Endometrium (tissue), 2 donors: ENCODE measurements around the gene FBXO31.
"Not testable (repeated sequence)": the region's sequence is repeated elsewhere in the genome, so short reads cannot be mapped to it uniquely, and the experiment has no call there.

Experiments
- FAIRE-seq: peaks from 2 replicates; lab custom pipeline; 2012; peaks lifted over from hg19 to GRCh38; lab: Jason Lieb, UNC
- donor health status: control.
- donor health status: control.

The FBXO31 gene

GRCh38 chr16:87362828-87363559 lies 20.6 kb downstream of the FBXO31 start:
- FAIRE-seq = not testable (repeated sequence)

- FAIRE-seq = no peak
These were observed 21.5 kb downstream of the FBXO31 start for GRCh38 chr16:87361916-87362619.

DNA sequence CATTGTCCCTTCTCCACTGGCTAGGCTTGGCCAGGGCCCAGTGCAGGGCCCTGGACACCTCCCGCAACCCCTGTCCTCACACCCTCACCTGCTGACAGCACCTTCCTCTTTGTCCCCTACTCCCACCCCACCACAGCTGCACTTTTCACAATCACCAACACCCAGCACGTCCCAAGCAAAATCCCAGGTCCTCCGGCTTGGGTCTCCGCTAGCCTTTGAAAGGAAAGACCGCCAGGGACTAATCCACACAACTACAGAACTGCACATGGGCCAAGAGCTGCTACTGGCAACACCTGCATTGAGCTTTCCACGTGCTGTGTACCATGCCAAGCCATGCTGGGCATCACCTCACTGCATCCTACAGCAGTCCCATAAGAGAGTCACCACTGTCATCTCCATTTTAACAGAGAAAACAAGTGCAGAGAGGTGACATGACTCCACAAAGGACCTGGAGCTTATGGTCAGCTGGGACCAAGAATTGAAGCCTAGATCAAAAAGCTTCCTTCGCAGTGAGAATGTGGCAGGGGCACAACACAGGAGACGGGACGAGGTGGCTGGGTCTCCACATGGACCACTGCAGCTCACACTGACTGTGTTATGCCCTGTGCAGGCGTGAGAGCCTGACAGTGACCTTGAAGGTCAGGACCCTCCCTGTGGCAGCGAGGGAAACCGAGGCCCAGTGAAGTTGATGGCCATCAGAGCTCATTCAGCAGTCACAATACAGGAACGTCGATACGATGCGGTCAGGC lies 22.5 kb downstream of the FBXO31 start:
- no peak for FAIRE-seq

- FAIRE-seq = no peak
These were observed 24.5 kb downstream of the FBXO31 start for GRCh38 chr16:87359121-87359520.

- no peak for FAIRE-seq
These were observed 24.9 kb downstream of the FBXO31 start for GRCh38 chr16:87358696-87359095.

- no peak for FAIRE-seq
These were observed 25.3 kb downstream of the FBXO31 start for GRCh38 chr16:87358250-87358649.

DNA sequence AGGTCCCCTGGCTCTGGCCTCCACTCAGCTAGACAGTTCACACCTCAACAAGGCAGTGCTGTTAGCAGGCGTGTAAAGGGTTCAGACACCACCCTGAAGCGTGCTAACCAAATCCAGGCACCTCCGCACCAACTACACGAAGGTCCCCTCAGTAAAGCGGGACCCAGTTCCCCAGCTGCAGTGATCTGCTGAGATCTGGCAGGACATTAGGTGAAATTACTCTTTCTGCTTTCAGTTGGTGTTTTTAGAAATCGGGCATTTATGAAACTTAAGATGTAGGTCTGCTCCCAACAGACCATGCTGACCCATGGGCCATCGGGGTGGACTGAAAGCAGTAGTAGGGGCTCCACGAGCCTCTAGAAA lies 27.1 kb downstream of the FBXO31 start:
- no peak for FAIRE-seq

GRCh38 chr16:87353613-87354012 lies 30.0 kb downstream of the FBXO31 start:
- FAIRE-seq = no peak

DNA sequence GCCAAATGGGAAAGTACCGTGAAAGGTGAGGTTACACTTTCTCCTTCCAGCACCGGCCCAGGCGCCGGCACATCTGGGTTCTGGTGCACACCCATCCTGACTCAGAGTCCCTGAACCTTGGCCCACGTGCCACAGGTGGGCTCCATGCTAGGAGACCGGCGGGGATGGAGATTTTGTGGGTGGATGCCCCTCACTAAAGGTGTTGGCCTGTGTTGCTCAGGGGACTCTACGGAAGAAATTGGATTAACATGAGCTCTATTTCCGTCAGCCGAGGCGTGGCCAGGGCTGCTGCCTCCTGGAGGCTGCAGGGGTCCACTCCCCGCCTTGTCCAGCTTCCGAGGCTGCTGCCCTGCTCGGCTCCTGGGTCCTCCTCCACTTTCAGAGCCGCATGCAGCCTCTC lies 30.8 kb downstream of the FBXO31 start:
- FAIRE-seq = no peak

DNA sequence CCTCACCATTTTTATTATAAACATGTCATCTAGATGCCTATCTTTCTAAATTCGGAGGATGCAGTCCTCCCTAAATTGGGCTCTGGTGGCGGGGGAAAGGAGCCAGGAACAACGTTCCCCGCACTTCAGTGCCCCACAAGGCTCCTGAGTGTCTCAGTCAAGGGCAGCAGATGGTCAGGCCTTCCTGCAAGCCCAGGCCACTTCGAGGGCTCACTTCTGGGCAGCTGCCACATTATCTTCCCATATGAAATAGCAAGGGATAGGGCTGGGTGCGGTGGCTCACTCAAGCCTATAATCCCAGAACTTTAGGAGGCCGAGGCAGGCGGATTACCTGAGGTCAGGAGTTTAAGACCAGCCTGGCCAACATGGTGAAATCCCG lies 32.3 kb downstream of the FBXO31 start:
- no peak for FAIRE-seq

DNA sequence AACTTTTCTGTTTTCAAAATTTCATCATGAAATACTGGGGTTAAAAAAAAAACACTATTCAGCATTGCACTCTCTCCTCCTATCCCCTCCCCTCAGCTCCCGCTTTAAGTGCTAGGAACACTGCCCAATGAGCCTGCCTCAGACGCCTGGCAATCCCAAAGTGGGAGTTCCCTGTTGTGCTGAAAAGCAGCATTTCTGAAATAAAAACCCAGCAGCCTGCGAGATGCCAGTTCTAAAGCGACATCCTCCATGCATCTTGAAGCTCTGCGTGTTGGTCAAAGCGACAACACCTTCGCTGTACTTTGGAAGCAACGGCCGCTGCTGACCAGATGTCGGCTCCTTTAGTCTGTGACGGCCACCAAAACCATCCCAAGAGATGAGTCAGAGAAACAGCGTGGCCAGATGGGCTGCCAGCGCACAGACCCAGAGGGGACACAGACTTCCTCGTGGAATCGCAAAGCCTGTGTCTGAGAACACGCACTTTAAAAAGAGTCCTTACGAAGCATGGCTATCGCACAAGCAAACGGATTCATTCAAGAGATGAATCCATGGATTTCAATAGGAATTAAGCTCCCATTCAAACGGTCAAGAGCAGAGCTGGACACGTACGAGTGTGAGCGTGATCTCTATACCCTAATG lies 32.8 kb downstream of the FBXO31 start:
- no peak for FAIRE-seq

GRCh38 chr16:87350031-87350430 lies 33.5 kb downstream of the FBXO31 start:
- FAIRE-seq = no peak

GRCh38 chr16:87348616-87349157 lies 34.9 kb downstream of the FBXO31 start:
- FAIRE-seq = no peak

DNA sequence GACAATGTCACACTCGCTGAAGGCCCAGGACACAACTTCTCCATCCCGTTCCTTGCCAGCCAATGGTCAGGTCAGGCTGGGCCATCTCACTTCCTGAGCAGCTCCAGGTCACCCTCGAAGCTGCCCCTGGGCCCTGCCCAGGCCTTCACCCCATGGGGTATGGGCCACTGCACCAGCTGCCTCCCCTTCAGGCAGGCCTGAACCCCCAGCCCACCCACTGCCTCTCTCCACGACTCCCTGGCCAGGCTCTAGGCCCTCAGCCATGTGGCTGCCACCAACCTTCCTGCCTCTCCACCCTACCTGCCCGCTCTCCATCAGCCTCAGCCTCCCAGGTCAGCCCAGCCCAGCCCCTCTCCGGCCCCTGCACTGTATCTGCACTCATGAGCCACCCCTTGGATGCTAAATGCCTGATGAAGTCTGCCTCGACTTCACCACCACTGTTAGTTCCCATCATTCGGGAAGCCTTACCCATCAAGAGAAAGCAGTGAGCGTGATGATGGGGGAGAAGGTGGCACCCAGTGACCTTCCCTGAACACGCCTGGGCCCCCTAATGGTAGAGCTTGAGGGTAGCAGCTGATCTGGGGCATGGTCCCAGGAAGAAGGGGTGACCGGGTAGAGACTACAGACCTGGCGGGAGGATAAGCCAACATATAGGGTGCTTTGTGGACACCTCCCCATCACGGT lies 35.5 kb downstream of the FBXO31 start:
- FAIRE-seq = no peak

DNA sequence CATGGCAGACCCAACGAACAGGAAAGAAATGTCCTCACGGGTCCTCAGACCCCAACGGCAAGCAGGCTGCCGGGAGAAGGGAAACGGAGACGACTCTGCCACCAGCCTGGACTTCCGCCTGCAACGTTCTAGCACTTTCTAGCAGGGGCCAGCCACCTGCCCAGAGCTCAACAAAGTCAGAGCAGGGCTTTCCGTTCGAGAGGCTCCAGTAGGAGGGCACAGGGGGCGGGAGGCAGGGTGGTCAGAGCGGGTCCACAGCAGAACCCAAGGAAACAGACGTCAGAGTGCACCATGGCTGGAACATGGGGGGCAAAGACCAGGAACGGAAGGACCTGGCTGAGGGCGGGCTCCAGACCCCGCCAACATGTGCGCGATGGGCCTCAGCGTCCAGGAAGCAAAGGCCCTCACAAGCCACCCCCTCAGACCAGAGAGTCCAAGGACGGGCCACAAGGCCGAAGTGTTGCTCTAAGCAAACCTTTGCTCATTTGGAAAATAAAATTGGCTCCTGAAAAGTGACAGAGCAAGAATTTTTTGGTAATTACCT lies 37.0 kb downstream of the FBXO31 start:
- no peak for FAIRE-seq

DNA sequence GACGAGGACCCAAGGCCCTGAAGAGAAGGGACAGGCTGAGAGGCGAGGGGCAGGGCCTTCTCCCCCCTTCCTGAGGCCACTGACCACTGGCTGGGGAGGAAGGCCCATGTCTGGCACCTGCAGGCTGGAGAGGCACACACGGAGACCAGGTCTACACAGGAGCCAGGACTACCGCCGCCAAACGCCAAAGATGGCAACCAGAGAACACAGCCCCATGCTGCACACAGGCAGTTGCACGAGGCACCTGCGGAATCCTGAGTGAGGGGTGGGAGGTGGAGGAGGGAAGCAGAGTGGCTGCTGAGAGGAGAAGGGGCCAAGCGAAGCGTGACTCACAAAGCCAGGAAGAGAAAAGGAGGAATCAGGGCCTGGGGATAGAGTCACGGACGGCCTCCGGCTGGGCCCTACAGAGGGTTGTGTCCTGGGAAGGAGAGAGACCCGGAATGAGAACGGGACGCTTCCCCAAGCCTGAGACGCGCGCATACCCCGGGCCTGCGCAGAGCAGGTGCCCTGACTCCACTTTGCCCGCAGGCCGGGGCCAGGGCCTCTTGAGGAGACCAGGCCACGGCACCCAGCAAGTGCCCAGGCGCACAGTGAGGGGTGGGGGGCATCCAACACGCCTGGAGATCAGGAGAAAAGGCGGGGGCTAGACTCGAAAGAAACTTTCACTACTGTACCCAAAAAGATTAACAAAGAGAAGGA lies 37.7 kb downstream of the FBXO31 start:
- no peak for FAIRE-seq

- FAIRE-seq = no peak
These were observed 38.5 kb downstream of the FBXO31 start for GRCh38 chr16:87344931-87345631.

GRCh38 chr16:87344165-87344930 lies 39.2 kb downstream of the FBXO31 start:
- FAIRE-seq = no peak

GRCh38 chr16:87343753-87344050 lies 39.9 kb downstream of the FBXO31 start:
- FAIRE-seq = no peak
